CD4-positive, alpha-beta T cell treated with Interleukin-15 for 4 hours (primary cell): Measurements from ENCODE around the gene NKX6-2.

Experiments used
- DNase-seq: peaks from one replicate; pipeline ENCODE4 v3.0.0-alpha.2; 2020; ENCODE audit warnings: low spot score

Gene NKX6-2

GRCh38 chr10:132737390-132738048, 48.4 kb downstream of the NKX6-2 start:
- no peak for DNase-seq

GRCh38 chr10:132735923-132736391, 50.0 kb downstream of the NKX6-2 start:
- DNase-seq, result no peak

- DNase-seq, result no peak
Measured at GRCh38 chr10:132735341-132735775, 50.6 kb downstream of the NKX6-2 start.

- no peak for DNase-seq
Measured at GRCh38 chr10:132733926-132734325, 52.0 kb downstream of the NKX6-2 start.
